GM19463 (cell line): ENCODE results near the gene AATK.

Experiments used
- ATAC-seq: cut with Tn5 transposase; IDR thresholded peaks from one replicate; pipeline ENCODE4 v1.9.1; 2021; ENCODE audit warnings: mild to moderate bottlenecking, moderate library complexity; ENCODE audit not compliant: unreplicated experiment

The AATK gene

DNA sequence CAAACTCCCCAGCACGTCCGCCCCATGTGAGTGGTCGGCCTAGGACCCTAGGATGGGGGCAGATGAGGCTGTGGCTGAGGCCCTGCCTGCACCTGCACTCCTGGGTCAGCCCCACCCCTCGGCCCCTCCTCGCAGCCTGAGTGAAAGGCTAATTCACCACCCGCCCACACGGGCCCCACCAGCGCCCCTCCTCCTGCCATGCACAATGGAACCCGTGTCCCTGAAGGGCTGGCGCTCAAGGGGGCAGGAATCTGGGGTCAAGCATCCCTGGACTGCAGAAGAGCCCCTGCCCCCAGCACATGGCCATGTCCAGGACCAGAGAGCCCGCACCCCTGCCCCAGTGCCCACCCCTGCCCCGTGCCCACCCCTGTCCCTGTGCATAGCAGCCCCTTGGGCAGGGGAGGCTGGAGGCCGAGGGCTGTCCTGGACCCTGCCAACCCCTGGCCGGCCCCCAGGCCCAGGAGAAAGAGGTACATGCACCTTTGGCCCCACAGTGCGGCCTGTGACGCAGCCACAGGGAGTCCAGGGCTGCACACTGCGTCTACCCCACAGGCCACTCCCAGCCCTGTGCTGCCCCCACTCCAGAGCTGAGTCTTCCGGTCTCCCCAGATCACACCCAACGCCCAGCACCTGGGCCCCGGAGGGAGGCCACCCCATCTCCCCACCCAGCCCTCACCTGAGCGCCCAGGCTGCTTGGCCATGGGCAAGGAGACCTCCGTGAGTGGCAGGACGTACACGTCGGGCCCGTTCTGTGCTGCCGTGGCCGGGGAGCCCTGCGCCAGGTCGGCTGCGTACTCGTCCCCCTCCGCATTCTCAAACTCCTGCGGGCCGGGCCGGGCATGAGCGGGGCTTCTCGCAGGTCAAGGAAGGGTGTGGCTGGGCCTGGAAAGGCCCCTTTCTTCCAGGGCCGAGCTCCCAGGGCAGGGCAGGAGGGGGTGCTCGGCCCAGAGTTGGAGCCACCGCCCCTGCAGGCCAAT is 35.3 kb downstream of the AATK start:
- ATAC-seq = no peak

DNA sequence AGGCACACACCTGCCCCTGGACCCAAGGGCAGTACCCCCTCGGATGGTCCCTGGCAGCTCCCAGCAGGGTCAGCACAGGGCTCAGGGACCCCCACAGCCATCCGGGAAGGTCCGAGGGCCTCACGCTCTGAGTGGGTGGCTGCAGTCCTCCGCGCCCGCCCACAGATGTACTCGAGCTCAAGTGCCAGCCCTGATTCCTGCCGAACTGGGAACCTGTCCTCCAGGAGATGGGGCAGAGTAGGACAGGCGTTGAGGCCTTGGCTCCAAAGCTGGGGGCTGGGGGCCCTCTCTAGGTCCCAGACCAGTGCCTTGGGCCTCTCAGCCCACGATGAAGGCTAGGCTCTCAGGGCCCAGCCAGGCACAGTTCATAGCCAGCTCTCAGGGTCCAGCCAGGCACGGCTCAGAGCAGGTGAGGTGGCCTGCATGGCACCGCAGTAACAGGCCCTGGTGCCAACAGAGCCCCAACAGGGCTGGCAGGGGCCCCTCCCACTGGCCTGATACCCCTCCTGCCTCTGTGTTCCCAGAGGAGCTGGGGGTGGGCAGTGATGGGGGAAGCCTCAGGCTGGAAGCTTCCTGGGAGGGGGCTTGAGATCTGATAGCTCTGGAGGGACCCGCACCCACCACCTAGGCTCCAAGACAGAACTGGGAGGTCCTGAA is 36.2 kb downstream of the AATK start:
- ATAC-seq = no peak

DNA sequence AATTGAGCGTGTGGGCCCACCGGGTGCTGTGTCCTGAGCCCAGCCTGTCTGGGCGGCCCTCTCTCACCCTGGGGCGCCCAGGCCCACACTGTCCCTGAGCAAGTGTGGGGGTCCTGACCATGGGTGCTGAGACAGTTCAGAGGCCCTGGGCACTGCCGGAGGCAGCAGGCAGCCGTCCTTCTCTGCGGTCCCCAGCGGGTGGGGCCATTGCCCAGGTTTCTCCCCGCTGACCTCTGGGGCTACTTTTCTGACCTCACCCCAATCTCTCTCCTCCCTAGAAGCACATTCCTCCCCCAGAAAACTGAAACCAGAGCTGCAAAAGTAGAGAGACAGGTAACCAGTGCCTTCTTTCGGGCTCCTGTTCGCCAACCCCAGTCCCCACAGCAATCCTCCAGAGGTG is 36.7 kb downstream of the AATK start:
- ATAC-seq = no peak

DNA sequence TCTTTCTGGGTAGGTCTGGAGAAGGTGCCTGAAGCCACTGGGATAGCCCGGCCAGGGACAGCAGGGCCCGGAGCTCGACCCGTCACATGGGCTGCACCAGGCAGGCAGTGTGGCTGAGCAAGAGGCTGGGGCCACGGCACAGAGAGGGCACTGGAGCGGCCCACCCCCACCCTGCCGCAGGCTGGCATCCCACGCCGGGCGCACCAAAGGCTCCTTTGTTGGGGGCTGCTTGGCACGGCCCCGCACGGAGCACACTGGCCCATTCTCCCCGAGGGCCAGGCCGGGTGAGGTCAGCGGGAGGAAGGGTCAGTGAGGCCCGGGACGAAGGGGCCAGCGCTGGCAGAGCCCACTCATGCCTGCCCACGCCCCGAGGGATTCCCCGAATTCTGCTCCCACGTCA is 37.2 kb downstream of the AATK start:
- ATAC-seq = no peak

DNA sequence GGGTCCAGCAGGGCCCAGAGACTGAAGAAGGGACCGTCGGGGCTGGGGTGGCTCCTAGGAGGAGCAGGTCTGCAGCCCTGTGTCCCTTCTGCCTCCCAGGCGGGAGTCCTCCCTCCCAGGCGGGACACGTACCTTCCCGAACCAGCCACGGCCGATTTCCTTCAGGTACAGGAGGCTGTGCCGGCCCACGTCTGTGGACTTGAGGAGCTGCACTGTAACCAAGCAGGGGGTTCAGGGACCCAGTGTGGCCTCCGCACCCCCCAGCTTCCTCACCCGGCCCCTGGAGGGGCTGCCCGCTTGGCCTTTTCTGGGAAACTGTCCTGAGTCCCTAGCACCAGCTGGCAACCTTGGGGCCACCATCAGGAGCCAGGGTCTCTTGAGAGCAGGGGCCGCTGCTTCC is 37.7 kb downstream of the AATK start:
- ATAC-seq = no peak

DNA sequence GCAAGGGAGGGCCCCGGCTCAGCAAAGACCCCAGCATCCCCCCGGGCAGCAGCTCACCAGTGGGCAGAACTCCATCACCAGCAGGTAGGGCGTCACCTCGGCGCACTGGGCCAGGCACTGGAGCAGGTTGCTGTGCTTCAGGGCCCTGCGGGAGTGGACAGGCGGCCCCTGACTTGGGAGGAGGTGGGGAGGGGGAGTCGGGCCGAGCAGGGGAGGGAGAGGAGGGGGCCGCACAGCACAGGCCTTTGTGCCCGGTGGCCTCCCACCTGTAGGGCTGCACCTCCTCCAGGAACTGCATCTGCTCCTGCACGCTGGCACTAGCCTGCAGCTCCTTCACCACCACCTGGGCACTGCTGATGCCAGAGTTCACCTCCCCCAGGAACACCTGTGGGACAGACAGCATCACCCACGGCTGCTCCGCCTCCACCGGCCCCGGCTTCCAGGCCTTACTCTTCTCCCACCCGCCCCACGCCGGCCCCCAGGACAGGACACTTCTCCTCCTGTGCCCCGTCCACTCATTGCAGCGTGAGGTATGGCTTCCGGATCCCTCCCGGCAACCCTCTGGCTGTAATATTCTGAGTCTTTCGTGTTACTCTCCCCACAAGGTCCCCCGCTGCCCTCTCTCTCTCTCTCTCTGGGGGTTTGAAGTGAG is 38.4 kb downstream of the AATK start:
- no peak for ATAC-seq

DNA sequence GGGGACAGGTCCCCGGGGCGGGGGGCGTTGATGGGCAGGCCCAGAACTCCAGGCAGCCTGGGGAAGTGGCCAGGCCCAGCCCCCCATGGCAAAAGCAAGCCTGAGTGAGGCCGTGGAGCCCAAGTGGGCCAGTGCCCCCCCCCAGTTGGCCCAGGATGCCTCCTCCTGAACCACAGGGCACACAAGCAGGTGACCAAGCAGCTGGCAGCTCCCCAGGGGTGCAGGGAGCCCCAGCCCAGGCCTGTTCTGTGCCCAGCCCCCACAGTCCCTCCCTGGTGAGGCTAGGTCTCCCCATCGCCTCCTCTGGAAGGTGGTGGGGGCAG is 38.9 kb downstream of the AATK start:
- ATAC-seq = no peak

DNA sequence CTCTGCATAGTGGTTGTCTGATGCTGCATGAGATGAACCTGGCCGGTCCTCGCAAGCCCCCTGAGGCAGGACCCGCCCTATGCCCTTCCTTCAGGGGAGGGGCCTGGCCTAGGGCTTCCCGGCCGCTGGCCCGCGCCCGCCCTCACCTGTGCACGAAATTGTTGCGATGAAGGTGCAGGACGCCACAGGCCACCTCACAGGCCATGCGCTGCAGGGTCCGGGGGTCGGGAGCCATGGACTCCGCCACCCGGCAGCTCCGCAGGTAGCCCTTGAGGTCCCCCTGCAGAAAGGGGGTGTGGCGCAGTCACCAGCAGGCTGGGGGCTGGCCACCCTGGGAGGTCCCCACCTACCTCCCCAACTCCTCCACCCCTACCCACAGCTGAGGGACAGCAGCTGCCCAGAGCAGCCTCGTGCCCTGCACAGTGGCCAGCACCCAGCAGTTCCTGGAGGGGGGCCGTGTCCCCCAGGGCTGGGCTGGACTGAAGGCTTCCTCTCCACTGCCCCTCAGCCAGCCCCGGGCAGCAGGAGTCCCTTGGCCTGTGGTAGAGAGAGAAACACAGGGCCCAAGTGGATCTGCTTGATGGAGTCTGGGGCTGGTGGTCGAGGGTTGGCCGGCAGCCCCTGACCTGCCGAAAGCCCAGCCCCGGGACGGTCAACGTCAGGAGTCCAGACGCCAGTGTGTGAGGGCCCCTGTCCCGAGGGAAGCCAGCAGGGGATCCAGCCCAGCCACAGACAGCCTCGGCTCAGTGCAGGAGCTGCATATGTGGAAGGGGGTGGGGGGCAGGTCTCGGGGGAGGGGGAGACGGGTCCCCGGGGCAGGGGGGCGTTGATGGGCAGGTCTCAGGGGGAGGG is 39.5 kb downstream of the AATK start:
- ATAC-seq = no peak

DNA sequence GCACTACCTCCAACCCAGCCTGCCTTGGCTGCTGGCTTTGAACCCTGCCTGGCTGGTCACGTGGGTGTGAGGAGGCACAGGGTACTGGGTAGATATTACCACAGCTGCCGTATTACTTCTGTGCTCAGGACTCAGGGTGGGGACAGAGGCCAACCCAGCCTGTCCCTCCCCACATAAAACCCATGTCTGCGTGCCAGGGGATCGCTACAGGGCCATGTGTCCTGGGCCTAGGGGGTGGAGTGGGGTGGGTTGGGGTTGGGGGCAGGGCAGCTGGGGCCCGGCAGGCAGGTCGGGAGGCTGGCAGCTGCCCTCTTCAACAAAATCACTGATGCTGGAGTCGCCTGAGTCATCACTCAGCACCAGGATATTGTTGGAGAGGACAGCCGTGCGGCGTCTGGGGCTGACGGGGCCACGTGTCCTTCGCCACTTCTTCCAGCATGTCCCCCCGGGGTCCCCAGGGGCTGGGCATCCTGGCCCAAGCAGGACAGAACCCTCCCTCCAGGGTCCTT is 40.4 kb downstream of the AATK start:
- ATAC-seq = no peak

DNA sequence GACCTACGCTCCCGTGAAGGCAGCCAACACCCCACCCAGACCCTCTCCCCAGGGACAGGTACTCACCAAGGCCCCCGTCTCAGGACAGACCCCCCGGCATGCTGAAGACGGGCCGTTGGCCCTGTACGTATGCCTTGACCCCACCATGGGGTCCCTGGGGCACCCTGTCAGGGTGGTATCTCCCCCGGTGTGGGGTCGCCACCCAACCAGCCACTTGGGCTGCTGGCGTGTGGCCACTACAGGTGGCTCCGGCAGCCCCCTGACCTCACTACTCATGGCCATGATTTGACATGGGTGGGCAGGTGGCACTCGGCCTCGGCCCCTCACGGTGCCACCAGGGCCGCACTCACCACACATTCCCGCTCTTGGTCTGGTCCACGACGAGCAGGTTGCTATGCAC is 41.6 kb downstream of the AATK start:
- ATAC-seq = no peak

DNA sequence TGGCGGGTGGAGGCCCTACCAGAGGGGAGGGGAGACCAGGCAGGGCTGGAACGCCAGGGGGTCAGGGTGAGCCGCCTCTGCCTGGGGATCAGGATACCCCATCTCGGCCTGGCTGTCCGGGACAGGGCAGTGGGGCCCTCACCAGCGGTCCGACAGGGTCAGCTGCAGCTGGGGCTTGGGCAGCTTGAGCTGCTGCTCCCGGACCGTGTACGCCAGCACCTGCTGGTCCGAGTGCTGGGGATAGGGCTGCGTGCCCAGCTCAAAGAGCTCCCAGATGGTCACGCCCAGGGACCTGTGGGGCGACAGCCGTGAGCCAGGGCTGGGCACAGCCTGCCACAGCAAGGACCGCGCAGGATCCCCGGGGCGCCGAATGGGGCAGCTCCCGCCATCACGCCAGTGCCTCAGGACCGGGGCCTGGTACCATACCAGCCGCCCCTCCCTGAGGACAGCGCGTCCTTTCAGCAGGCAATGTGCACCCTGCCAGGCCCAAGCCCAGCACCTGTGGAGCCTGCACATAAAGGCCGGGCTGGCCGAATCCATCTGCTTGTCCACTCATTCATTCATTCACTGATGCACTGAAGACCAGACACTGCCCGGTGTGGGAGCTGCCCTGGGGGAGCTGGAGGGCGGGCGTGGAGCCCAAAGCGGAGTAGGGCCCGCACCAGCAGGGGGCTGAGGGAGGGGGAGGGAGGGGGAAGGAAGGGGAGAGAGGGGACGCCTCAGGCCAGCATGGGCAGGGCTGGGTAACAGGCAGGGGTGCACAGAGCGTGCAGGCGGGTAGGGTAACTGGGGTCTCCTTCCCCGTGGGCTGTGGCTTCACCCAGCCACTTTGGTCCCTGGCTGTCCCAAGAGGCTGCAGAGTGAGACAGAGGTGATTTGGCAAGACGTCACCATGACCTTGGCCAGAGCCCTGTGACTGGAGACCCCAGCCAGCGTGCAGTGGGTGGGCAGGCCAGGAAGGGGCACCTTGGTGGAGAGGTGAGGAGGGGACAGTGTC is 42.7 kb downstream of the AATK start:
- no peak for ATAC-seq

DNA sequence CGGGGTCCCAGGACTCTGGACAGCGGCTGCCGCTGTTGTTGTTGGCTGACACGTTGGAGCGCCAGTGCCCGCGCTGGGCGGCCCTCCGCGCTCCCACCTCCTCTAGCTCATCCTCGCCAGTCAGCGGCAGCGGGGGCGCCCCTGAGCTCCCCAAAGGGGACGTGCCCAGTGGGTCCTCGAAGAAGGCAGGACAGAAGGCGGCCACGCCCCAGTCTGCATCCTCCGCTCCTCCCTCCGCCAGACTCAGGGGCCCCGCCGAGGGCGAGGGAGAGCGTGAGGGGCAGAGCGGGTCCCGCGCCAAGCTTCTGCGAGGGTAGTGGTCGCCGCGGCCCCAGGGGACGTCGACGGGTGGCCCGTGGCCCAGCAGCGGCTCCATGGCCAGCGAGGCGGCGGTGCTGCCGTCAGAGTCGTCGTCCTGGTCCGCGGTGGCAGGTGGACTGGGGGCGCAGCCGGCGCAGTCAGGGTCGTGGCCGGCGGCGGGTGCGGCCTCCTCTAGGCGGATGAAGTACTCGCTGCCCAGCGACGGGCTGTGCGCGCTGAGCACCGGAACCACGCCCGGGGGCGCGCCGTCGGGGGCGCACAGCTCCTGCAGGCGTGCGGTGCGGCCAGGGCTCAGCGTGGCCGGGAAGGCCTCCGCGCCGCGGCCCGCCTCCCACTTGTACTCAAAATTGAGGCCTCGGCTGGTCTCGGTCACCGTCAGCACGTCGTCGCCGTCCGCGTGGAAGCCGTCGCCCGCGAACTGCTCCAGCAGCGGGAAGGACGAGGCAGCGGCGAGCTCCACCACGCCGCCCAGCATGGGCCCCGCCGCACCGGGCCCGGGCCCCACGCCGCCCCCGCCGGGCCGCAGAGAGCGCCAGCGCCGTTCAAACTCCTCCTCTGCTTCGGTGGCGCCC is 43.9 kb downstream of the AATK start:
- no peak for ATAC-seq

DNA sequence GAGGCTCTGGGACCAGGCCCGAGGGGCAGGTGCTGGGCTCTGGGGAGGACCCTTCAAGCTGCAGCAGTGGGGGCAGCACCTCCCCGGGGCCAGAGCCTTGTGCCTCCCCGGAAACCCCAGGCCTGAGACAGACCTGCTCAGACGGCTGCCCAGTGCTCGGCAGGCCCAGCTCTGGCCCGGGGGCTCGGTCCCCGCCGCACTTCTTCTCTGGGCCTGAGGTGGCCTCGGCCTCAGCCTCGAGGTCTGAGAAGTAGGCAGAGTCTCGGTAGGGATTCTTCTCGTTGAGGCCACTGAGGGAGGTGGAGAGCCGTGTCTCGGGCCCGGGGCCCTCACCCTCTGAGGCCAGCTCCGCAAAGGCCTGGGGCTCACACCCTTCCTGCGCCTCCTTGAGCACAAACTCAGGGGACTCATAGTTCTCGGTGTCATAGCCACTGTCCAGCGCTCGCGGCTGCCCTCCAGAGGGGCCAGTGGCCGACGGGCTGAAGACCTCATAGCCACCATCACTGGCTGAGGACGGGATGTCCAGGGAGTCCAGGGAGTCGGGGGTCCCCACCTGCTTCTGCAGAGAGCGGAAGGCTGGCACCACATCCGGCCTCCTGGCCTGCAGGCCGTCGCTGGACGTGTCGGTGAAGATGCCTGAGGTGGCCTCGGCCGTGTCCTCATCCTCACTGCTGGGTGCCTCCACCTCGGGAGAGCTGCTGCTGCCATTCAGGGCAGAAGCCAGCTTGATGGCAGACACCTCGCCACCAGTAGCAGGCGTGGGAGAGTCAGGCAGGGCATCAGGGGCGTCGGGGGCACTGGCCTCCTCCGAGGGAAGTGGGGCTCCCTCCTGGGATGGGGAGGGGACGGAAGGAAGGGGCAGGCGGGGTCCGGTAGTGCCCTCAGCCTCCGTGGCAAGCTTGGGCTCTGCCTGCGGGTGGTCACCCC is 45.1 kb downstream of the AATK start:
- ATAC-seq = no peak

DNA sequence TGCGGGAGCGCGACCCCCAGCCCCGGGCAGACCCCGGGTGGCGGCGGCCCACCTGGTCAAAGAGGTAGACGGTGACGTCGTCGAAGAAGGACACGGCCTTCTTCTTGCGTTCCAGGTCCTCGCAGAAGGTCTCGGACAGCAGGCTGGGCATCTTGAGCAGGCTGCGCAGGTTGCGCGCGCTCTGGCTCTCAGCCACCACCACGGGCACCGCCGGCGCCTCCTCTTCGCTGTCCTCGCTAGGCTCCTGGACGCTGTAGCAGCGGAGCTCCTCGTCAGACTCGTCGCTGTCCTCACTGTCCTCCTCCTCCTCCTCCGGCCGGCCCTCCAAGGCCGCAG is 45.9 kb downstream of the AATK start:
- no peak for ATAC-seq

DNA sequence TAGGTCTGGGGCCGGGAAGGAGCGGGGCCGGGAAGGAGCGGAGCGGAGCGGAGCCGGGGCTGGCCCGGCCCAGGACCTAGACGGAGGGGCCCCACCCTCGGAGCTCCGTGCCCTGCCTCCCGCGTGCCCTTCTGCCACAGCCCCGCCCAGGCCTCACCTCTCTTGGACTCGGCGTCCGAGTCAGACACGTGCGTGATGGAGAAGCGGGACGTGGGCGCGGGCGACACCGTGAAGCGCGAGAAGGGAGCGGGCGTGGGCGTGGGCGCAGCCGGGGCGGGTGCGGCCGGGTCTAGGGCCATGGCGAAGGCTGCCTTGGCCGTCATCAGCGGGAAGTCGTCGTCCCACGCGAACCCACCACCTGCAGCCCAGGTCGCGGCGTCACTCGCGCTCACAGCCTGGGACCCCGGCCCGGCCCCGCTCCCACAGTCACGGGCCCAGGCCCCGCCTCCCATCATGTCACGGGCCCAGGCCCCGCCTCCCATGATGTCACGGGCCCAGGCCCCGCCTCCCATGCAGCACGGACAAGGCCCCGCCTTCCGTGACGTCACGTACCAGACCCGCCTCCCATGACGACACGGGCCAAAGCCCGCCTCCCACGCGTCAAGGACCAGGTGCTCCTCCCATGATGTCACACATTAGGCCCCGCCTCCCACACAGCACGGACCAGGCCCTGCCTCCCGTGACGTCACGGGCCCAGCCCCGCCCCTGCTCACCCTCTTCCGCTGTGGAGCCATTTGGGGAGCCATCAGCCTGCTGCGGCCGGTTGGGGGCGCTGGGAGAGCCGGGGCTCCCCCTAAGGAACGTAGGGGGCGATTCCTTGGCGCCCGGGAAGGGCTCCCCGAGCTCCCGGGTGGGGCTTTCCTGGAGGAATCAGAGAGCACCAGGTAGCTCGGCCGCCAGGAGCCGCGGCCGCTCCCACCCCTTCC is 46.5 kb downstream of the AATK start:
- no peak for ATAC-seq
